Astrocyte of the cerebellum (primary cell): ENCODE data around the gene CNTD1.

Experiments
- DNase-seq: peaks from one replicate; pipeline ENCODE4 v3.0.0-alpha.2; 2011; ENCODE audit warnings: low read depth
- H3K4me3 ChIP-seq: 2 replicates; pipeline ENCODE4 v1.5.1; 2011; ENCODE audit warnings: mild to moderate bottlenecking, low read depth, low read length, moderate library complexity
- in situ Hi-C: cut with HindIII; loops from 2 replicates; pipeline ENCODE4 v1.10.0; 2017; ENCODE audit warnings: low sequenced_read_pairs
- TF ChIP-seq, protein P1 (sequence below): IDR thresholded peaks from 2 replicates; pipeline ENCODE4 v1.5.1; 2012; ENCODE audit warnings: low read length, low read depth, moderate library complexity, mild to moderate bottlenecking; ENCODE audit errors: missing control alignments

The CNTD1 gene

DNA sequence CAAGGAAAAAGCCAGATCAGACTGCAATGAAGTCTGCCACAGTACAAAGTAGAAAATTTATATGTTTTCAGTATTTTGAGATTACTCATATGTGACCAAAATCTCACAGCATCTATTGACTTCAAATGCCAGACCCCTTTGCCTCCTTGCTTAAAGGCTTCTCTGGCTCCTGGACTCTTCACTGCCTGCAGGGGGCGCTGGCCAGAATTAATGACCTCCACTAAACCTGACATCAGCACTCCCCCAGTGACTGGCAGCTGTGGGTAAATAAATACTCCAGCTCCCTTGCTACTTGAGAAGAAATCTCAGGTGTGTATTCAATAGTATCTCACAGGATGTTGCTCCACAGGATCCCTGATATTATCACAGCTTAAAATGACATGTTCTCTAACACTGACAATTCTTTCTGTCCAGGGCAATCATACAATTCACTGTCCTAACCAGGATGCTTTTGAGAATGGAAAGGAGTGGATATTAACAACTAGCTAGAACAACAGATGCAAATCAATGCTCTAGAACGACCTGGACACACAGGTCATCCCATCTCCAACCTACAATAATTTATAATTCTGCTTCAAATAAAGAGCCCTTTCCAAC, 21.4 kb downstream of the CNTD1 start:
- in situ Hi-C loops = no loop called here
- H3K4me3 ChIP-seq = no peak overlapping the region
- TF ChIP-seq, protein P1, sequence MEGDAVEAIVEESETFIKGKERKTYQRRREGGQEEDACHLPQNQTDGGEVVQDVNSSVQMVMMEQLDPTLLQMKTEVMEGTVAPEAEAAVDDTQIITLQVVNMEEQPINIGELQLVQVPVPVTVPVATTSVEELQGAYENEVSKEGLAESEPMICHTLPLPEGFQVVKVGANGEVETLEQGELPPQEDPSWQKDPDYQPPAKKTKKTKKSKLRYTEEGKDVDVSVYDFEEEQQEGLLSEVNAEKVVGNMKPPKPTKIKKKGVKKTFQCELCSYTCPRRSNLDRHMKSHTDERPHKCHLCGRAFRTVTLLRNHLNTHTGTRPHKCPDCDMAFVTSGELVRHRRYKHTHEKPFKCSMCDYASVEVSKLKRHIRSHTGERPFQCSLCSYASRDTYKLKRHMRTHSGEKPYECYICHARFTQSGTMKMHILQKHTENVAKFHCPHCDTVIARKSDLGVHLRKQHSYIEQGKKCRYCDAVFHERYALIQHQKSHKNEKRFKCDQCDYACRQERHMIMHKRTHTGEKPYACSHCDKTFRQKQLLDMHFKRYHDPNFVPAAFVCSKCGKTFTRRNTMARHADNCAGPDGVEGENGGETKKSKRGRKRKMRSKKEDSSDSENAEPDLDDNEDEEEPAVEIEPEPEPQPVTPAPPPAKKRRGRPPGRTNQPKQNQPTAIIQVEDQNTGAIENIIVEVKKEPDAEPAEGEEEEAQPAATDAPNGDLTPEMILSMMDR = peak; percentile 84
- no peak for DNase-seq

GRCh38 chr17:42821176-42821575, 22.5 kb downstream of the CNTD1 start:
- no peak overlapping the region for H3K4me3 ChIP-seq
- in situ Hi-C loops = no loop called here
- no peak for DNase-seq
- TF ChIP-seq, protein P1 = no peak

GRCh38 chr17:42827472-42827871, 28.8 kb downstream of the CNTD1 start:
- TF ChIP-seq, protein P1 = no peak
- in situ Hi-C loops = no loop called here
- DNase-seq = no peak
- no peak overlapping the region for H3K4me3 ChIP-seq

- no peak for DNase-seq
- in situ Hi-C loops = no loop called here
- TF ChIP-seq, protein P1 = no peak
- H3K4me3 ChIP-seq = no peak overlapping the region
Observed at GRCh38 chr17:42830971-42831370, 32.3 kb downstream of the CNTD1 start.

GRCh38 chr17:42832213-42832933, 33.7 kb downstream of the CNTD1 start:
- TF ChIP-seq, protein P1 = no peak
- DNase-seq = no peak
- H3K4me3 ChIP-seq = peak overlapping the region; percentile 99
- in situ Hi-C loops = no loop called here

DNA sequence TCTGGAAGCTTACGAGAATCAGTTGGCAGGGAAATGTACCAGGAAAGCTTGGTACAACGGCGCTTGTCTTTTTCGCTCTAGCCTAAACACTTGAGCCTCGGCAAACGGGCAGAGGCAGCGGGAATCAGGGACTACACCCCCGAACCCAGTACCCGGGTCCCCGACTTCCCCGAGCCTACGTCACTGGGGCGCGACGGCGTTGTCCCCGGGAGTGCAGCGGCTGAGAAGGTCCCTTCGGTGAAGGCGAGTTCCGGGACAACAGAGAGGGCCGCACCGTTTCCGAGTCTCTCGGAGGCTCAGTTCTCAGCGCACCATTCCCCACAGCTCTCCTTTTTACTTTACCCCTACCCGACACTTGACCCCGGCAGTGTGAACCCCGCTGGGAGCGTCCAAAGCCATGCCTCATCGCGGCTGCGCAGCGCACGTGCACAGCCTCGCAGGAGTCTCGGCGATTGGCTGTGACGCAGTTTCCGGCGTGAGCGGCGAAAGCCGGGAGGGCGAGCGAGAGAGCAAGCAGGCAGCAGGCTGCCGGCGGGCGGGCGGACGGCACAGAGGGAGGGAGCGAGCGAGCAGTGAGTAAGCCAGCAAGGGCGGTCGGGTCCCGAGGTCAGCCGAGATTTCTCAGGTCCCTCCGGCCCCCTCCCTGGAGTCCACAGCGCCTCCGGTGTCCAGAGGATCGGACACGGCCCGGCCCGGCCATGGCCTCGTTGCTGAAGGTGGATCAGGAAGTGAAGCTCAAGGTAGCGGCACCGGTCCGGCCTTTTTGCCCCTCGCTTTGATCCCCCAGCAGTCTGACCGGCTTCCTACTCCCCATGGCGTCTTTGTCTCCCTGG, 34.5 kb downstream of the CNTD1 start, which contains the start of gene PSME3:
Gene PSME3 (plus strand): TSS at position 464 of the 833 bp plus-strand sequence. CDS start 235 bp downstream, at position 699.
- in situ Hi-C loops = no loop called here
- TF ChIP-seq, protein P1 = no peak
- DNase-seq = peak; percentile 58
- peak within 1 kb of the TSS; percentile 99 for H3K4me3 ChIP-seq
